Thyroid gland (tissue), 4 donors: ENCODE data around the gene NOTCH3.

ENCODE experiments used
- POLR2A ChIP-seq, 2 donors: fragments of 450-650 bp; IDR thresholded peaks; one replicate each; pipeline ENCODE4 v1.6.1; 2017; ENCODE audit warnings: antibody characterized with exemption in 2 of 2, mild to moderate bottlenecking in 2 of 2, moderate library complexity in 1 of 2
- TF ChIP-seq, protein P1 (sequence below), 6 experiments: fragments of 200-600 bp in 3 of 6; fragments of 450-650 bp in 3 of 6; sonication (generic) in 3 of 6; IDR thresholded peaks; one replicate each; pipeline ENCODE4 v1.5.1; 2016 to 2019; ENCODE audit warnings: antibody characterized with exemption in 6 of 6, mild to moderate bottlenecking in 2 of 6, inconsistent platforms in 1 of 6, moderate library complexity in 1 of 6

GRCh38 chr19:15236886-15237285 lies 36.1 kb upstream of the NOTCH3 start:
- TF ChIP-seq, protein P1, sequence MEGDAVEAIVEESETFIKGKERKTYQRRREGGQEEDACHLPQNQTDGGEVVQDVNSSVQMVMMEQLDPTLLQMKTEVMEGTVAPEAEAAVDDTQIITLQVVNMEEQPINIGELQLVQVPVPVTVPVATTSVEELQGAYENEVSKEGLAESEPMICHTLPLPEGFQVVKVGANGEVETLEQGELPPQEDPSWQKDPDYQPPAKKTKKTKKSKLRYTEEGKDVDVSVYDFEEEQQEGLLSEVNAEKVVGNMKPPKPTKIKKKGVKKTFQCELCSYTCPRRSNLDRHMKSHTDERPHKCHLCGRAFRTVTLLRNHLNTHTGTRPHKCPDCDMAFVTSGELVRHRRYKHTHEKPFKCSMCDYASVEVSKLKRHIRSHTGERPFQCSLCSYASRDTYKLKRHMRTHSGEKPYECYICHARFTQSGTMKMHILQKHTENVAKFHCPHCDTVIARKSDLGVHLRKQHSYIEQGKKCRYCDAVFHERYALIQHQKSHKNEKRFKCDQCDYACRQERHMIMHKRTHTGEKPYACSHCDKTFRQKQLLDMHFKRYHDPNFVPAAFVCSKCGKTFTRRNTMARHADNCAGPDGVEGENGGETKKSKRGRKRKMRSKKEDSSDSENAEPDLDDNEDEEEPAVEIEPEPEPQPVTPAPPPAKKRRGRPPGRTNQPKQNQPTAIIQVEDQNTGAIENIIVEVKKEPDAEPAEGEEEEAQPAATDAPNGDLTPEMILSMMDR (IDR thresholded peaks at IDR 0.05), result no peak
- TF ChIP-seq POLR2A (IDR thresholded peaks at IDR 0.05), result no peak
